ENCODE results near the gene UMODL1.

GRCh38 chr21:42151948-42152220 is 80.8 kb downstream of the UMODL1 start:
- TF ChIP-seq CTCF (IDR thresholded peaks at IDR 0.05; ENCODE audit: low read depth, low read length) (no peak), POLR2A (IDR thresholded peaks at IDR 0.05; ENCODE audit: extremely low read depth, insufficient read length) (no peak)

Data from NB4 (cell line).